GM18868 (cell line): ENCODE results near the gene CROT.

ENCODE experiments used
- ATAC-seq: cut with Tn5 transposase; IDR thresholded peaks from one replicate; pipeline ENCODE4 v1.9.1; 2021; ENCODE audit warnings: mild to moderate bottlenecking, moderate library complexity; ENCODE audit not compliant: unreplicated experiment

CROT gene

DNA sequence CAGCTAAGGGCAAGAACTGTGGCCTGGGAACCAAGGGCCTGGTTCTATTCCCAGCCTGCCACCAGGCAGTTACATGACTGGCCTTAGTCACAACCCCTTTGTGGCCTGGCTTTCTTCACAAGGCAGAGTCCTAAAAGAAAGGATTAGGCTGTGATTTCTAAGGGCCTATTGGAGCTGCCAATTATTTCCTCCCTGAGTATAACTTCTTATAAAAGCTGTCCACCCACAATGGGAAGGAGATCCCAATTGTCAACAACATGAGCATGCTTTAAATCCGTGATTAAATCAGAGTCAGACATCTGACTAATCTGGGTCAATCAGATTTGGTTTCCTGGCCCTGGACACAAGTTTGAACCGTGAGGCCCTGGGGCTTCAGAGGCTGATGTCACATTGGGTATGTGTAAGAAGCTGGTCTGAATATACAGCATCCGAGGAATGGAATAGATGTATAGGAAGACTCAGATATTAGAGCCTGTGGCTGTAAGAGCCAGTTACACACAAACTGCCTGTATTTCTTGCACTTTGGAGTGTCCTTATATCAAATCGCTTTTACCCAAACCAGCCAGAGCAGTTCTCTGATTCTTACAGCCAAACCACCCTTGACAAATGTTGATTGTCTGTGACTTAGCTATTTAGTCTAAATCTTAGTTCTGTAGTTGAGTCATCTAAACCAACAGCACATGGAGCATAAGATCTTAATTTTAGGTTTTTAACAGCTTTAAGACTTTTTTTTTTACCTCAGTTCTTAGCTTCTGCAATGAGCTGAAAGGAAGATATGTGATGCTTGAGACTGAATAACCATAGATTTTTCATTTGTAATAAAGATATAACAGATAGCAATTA, 68.7 kb downstream of the CROT start:
- no peak for ATAC-seq

DNA sequence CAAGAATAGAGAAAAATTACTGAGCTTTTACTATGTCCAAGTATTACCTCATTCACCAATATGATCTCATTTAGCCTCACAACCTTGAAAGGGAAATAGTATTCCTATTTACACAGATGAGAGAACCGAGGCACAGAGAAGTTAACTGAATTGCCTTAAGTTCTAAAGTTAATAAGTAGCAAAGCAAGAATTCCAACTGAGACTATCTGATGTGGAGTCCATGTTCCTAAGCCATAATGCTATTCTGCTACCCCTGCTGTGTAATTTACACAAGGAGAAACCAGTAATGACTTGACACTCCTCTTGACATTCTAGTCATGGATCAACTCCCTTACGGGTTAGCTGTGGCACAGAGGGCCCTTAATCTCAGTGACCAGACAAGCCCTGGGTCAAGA, 69.3 kb downstream of the CROT start:
- no peak for ATAC-seq

DNA sequence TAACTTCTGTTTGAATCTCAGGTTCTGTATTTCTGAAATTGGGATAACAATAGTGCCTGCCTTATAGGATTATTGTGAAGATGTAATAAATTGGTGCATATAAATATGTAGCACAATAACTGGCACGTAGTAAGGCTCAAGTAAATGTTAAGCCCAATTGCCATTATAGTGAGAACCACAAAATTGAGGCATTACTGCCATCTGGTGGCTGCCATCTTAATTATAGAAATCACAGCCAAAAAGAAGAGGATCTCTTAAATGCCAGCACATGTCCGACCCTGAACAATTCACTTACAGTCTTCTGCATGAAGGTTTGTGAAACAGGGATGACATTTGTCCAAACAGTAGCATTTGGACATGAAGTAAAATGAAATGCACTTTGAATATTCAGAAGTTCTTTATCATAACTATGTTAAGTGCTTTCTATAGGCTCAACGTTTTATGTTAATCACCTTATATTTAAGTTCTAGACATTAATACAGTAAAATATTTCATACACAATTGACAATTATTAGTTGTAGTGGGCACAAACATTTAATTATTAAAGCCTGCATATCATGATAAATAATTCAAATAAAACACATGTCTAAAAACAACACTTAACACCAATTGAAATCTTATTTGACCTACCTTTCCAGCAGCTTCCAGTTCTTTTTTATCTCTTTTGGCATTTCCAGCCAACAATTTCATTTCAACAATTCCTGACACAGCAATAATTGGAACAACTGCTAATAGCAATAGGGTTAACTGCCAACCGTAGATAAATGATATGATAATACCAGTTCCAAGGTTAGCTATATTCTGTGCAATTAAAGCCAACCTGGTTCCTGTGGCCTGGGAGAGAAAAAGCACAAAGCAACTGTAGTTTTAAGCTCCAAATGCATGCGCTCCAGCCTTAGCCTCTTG, 71.5 kb downstream of the CROT start:
- ATAC-seq = peak; percentile 73

DNA sequence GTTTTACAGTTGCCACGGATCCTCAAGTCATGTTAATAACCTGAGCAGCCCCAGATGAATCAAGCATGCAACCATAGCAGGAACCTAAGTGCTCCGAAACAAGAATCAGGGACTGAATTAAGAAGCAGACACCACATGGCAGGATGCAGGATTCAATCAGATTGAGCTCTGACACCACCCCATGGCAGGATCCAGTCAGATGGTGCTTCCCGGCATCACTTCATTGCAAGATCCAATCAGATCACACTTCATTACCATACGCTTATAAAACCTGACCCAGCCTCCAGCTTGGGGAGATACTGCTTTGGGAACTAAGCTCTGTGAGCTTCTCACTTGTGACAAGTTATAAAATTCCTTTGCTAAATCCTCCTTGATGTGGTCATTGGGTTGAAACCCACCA, 74.7 kb downstream of the CROT start:
- ATAC-seq = no peak

DNA sequence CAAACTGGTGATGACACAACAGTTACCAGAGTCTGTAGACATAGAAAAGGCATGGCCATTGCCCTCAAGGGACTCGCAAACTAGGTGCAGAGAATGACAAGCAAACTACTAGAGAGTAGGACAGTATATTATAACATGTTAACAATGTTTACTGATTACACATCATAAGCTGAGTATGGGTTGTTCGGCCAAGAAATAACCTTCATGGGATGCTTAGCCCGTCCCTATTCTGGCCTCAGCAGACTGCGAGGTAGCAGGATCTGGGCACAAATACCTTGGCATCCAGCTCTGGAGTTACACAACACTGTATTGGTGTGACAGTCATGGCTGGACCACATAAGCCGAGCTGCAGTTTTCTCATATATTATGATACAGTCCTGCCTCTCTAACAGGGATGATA, 78.6 kb downstream of the CROT start:
- no peak for ATAC-seq

DNA sequence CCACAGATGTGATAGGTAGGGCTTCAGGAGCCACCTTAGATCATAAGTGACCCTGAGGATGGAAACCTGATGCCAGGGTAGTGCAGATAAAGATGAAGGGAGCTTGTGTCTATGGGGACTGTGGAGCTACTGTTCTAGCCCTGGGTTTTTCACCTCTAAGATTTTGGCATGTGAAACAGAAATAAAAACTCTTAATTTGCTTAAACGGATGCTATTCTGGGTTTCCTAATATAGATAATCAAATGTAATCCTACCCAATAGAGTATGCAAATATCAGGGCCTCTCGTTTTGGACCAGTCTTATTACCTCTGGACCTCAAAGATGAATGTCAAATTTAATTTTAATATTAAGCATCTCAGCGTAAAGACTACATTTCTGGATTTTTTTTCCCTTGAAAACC, 80.7 kb downstream of the CROT start:
- no peak for ATAC-seq

DNA sequence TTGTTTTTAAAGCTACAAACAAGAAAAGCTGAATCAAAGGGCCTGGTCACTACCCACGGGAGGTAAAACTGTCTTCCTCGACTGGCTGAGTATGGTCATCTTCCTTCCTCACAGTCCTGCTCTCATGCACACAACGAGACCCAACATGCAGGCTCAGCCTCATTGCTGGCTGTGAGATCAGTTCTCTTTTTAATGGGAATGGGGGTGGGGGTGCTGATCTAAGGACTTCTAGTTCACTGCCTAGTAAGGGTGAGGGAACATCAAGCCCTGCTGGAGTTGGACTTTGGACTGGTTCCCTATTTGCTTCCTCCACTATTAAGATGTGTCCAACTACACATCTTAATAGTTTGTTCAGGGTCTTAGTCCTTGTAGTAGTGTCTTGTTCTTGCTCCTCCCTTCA, 81.8 kb downstream of the CROT start:
- ATAC-seq = no peak

DNA sequence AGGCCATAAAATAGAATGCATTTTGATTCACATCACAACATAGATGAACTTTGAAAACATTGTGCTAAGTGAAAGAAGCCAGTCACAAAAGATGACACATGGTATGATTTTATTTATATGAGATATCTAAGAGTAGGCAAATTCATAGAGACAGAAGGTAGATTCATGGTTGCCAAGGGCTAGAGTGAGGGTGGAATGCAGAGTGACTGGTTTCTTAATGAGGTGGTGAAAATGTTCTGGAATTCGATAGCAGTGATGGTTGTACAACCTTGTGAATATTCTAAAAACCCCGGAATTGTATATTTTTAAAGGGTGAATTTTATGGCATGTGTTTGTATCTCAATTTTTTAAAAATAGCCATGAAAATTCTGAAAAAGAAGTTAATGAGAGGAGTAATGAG, 87.1 kb downstream of the CROT start:
- ATAC-seq = no peak

DNA sequence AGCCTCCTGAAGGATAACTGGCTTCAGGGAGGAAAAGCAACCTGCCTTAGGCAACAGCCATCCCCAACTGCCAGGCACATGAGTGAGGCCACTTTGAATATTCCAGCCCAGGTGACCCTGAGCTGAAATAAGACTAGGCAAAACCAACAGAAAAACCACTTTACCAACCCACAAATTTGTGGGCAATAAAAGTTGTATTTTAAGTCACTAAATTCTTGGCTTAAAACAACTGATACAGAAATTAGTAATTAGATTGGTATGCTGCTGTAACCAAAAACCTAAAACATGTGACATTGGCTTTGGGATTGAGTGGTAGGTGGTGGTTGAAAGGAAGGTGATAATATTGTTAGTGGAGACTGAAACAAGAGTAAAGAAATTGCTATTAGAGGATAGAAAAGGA, 90.1 kb downstream of the CROT start:
- ATAC-seq = no peak

DNA sequence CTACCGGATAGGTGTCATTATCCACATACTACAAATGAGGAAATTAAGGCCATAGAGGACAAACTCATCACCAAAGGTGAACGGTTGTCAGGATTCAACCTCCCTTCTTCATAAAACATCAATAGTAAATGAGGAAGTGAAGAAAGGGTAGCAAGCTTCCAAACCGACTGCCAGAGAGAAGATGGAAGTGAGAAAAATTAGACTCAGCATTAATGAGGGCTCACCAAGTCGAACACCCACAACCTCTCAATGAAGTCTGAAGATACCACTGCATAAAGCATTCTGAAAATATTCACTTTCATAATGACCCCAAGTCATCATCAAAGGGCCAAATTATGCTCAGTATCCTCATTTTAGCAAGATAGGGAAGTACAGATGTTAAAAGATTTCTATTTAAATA, 100.4 kb downstream of the CROT start:
- peak; percentile 95 for ATAC-seq

DNA sequence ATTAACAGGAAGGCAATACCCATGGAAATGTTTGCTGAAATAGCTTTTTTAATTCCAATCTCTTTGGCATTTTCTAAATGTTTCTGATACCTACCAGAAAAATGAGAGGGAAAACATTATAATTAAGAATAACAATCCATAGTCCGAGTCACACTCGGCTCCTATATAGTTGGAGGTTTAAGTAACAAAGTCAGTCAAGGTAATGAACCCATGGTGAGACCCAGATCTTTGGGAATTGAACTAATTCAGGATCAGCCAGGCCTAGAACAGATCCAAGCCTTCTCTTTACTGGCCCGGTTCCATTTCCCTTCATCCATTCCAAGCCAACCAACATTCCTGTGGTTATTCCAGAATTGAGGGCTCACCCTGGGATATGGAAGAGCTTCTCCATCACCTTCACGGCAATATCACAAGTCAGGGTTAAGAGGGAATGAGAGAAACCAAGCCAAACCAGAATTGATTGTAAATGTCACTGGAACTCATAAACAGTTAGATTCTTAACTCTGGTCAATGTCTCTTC, 101.7 kb downstream of the CROT start:
- no peak for ATAC-seq

DNA sequence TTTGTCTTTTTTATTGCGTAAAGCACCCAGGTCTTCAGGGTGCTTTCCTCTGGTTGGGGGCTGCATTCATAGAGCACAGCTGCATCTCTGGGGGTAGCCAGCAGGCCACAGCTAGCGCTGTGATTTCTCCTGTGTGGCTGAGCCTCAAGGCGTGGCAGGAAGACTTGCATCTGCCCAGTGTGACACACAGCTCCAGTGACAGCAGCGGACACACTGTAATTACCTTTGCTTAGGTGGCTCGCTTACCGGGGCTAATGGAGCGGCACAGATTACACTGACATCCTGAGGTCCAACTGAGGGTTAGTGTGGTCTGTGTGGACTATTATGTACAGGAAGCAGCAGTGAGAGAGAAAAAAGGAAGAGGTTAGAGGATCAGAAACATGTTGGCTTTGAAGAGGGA, 102.9 kb downstream of the CROT start:
- ATAC-seq = no peak
